Fibroblast of skin of left quadriceps (primary cell): ENCODE measurements around the gene PPP1R12A.
A peak's percentile ranks its signal among the peaks of the same experiment; 100 is the strongest.
"Not testable (repeated sequence)": the region's sequence is repeated elsewhere in the genome, so short reads cannot be mapped to it uniquely, and the experiment has no call there.

Experiments used
- DNase-seq, 2 experiments: peaks; one replicate each; pipeline ENCODE4 v3.0.0-alpha.2; 2013; ENCODE audit warnings: low read depth in 2 of 2

PPP1R12A gene

GRCh38 chr12:79895071-79895470 is 39.8 kb downstream of the PPP1R12A start:
- DNase-seq = peak; percentile 29 to 36

DNA sequence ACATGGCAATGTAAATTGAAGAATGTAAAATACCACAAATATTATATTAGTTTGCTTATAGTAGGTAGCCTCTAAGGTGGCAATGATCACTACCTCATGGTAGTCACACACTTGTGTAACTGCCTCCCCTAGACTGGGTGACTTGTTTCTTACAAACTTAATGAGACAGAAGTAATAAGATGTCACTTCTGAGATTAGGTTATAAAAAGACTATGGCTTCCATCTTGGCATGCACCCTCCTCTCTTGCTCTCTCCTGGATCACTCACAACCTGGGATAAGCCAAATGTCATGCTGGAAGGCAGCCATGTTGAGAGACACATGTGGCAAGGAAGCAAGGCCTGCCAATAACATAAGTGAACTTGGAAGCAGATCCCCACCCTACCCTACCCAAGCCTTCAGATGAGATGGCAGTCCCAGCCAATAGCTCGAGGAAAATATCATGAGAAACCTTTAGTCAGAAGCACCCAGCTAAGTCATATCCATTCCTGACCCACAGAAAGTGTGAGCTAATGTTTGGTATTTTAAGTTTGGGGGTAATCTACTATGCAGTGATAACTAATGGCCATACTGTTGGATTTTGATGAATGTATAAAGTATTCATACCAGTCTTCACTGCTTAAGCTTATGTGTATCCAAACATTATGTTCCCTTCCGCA is 43.3 kb downstream of the PPP1R12A start:
- no peak for DNase-seq

DNA sequence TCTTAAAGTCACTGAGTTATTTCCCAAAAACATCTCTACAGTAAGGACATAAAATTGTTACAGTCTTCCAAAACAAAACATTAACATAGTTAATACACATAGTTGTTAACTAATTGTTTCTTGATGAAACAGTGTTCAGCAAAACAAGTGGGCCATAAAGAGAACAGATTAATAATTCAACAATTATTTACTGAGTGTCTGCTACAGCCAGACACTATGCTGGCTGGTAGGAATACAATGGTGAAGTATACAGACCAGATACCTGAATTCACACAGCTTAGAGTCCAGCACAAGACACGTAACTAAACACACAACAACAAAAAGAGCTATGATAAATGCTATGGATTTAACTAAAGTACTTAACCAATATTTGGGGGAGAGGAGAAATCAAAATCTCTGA is 47.0 kb downstream of the PPP1R12A start:
- no peak for DNase-seq

GRCh38 chr12:79886917-79887519 is 47.9 kb downstream of the PPP1R12A start:
- no peak for DNase-seq

DNA sequence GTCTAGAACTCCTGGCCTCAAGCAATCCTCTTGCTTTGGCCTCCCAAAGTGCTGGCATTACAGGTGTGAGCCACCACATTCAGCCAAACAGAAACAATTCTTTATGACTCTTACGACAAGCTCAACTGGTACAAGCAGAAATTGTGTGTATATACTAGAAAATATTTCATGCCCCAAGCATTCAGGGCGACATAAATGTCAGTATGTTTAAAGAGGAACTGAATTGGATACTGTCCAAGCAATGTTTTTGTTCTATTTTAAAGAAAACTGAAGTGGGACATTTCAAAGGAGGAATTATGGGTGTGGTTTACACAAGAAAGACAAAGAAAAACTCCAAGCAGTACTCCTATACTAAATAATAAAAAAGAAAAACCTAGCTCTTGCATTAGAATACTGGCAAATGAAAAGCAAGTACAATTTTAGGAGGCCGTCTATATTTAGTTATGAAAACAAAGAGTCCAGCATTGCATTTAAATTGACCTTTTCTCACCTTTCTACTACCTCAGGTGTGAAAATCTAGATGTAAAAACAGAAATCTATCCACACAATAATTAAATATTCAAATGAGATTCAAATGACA is 48.9 kb downstream of the PPP1R12A start:
- DNase-seq = no peak

DNA sequence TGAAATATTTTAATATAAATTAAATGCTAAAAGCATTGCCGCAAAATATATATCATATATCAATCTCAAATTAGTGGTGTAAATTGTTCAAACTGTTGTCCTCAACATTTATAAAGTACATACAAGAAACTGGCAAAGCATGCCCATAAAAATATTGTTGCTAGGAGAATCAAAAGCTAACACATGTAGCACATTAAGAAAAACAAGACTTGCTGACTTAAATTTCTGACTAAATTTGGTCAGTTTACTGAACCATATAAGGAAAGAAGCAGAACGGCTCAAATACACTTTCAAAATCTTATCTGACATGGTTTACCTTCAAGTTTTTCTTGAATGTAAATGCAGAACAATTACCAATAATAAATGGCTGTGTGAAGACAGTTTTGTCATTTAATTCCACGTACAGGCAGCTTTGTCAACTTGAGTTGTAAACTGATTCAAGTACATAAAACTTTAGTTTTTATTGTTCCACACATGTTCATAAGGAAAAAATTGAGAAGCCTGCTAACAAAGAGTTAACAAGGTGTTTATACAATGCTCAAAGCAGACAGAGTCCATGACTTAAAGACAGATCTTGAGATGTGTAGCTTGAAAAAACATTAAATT is 50.4 kb downstream of the PPP1R12A start:
- DNase-seq = no peak

GRCh38 chr12:79883216-79883615 is 51.7 kb downstream of the PPP1R12A start:
- DNase-seq = no peak

GRCh38 chr12:79881351-79881750 is 53.5 kb downstream of the PPP1R12A start:
- DNase-seq = no peak

DNA sequence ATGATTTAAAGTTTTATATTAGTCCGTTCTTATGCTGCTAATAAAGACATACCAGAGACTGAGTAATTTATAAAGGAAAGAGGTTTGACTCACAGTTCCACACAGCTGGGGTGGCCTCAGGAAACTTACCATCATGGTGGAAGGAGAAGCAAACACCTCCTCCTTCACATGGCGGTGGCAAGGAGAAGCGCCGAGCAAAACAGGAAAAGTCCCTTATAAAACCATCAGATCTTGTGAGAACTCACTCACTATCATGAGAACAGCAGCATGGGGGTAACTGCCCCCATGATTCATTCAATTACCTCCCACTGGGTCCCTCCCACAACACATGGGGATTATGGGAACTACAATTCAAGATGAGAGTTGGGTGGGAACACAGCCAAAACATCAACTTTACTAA is 56.4 kb downstream of the PPP1R12A start:
- not testable (repeated sequence) for DNase-seq

GRCh38 chr12:79877246-79877645 is 57.7 kb downstream of the PPP1R12A start:
- DNase-seq = no peak

DNA sequence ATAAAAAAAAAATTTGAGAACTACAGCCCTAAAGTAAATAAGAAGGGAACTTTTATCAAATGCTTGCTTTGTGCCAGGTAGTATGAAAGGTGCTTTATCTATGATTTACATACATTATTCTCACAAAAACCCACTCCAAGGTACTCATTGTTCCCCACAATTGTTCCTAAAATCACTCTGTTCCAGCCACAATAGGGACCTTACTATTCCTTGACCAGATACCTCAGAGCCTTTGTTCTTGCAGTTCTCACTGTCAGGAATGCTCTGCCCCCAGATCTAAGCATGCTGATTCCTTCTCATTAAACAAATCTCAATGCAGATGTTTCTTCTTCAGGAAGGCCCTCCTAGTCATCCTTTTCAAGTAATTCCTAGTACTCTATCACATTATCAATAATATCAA is 60.2 kb downstream of the PPP1R12A start:
- DNase-seq = no peak

DNA sequence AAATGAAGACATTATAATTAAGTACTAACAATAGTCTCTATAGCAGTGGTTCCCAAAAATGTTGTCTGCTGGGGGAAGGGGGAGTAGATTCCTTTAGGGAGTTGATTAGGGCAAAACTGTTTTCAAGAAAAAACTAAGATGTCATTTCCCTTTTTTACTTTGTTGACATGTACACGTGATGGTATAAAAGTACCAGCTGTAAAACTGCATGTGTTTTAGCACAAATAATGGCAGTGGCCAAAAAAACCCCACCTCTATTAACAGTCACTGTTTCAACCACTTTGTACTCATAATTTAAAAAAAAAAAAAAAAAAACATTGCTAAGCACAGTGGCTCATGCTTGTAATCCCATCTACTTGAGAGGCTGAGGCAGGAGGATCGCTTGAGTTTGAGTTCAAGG is 61.7 kb downstream of the PPP1R12A start:
- DNase-seq = no peak

GRCh38 chr12:79871621-79872020 is 63.3 kb downstream of the PPP1R12A start:
- DNase-seq = no peak

- no peak for DNase-seq
Observed at GRCh38 chr12:79870916-79871315, 64.0 kb downstream of the PPP1R12A start.

- no peak for DNase-seq
Observed at GRCh38 chr12:79859646-79860045, 75.3 kb downstream of the PPP1R12A start.

- peak; percentile 23 for DNase-seq
Observed at GRCh38 chr12:79858518-79858917, 76.4 kb downstream of the PPP1R12A start.

DNA sequence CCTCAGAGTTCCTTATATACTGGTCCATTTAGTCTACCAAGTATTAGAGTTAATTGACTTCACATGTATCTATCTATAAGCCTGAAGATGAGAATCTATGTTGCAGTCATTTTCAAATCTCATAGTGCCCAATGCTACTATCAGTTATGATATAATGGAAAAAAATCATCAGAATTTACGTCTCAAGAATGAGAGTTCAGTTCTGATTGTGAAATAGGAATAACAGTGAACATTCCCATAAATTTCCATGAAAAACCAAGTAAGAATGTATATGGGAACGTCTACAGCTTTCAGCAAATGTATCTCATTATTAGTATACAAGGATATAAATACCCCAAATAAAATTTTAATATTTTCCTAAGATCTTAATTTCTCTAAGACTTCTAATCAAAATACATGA is 77.2 kb downstream of the PPP1R12A start:
- DNase-seq = peak; percentile 6 to 11

GRCh38 chr12:79850610-79851299 is 84.1 kb downstream of the PPP1R12A start:
- no peak for DNase-seq

DNA sequence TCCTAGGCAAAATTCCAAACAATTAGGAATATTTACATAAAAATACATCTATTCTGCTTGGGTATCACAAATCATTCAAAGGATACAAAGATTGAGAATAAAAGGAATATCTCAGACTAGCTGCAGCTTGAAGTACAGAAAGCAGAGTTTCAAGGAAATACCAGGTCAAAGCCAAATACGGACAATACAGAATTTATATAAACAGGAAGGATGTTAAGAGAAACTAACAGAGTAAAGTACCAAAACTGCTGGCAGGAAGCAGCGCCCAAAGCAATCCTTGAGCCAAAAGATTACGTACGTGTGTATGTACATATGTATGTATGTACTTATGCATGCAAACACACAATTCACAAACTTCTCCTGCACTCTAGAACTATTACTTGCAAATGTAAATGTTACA is 86.6 kb downstream of the PPP1R12A start:
- DNase-seq = no peak

DNA sequence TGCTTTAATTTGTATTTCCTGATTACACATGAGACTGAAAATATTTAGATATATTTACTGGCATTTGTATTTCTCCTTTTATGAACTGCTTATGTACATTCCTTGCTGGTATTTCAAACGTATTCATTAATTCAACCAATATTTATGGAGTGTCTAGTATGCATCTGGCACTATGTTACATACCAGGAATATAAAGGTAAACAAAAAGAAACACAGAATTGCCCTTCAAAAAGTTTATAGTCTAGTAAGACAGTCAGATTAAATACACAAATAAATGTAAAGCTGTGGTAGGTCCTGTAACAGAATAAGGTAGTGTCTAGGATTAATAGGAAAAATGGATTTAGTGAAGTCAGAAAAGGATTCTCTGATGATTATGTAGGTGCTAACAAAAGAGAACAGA is 87.5 kb downstream of the PPP1R12A start:
- no peak for DNase-seq

DNA sequence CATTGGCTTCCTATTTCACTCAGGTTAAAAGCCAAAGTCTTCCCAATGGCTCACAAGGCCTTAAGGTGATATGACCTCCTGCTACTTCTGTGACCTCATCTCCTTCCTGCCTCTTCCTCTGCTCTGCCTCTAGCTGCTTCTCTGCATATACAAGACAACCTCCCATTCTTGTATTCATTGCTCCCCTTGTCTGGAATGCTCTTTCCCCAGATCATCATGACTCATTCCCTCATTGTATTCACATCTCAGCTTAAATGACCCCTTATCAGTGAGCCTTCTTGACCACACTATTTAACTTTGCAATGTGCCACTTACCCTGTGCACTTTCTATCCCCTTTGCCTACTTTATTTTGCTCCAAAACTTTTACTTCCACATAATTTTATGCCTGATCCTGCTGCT is 90.2 kb downstream of the PPP1R12A start:
- peak; percentile 14 to 34 for DNase-seq

DNA sequence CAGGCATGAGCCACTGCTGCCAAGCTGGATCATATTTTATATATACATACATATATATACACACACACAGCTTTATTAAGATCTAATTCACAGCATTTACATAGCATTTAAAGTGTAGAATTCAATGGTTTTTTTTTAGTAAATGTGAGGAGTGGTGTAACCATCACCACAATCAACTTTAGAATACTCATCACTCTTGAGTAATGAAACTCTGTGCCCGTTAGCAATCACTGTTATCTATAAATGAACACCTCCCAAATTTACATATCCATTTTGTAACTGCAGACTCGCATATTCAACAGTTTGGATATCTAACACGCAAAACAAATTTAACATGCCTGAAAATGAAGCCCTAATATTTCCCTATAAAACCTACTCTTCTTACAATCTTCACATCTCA is 90.9 kb downstream of the PPP1R12A start:
- DNase-seq = no peak
